ENCODE results near the gene RNF144A. TPM values are rescaled to one million over a fixed set of nuclear protein-coding genes. Genes with fewer than 3 reads are reported as not detected.

RNF144A gene
- total RNA-seq, 1 experiment from 2014 or later, result 3.0 TPM

- POLR2A ChIA-PET, result no interaction called here
- Mint-ChIP-seq H3K4me1 (ENCODE audit: low read depth, unreplicated experiment) (no peaks in the 10 kb centered on the region), H3K27ac (ENCODE audit: unreplicated experiment) (no peak overlapping the region), H3K4me3 (ENCODE audit: unreplicated experiment) (no peak overlapping the region), H3K9me3 (ENCODE audit: unreplicated experiment) (peaks cover 20% of the 10 kb centered on the region), H3K36me3 (ENCODE audit: insufficient read depth, unreplicated experiment) (no peaks in the 10 kb centered on the region), H3K27me3 (ENCODE audit: insufficient read depth, unreplicated experiment) (peaks cover 15% of the 10 kb centered on the region)
- no peak overlapping the region for H3K4me3 ChIP-seq (ENCODE audit: low read depth, low read length)
- DNase-seq, result no peak
- H3K9me3 ChIP-seq, result no peaks in the 10 kb centered on the region
- BruUV-seq (replicated peaks), result no TSS peak
- TF ChIP-seq CTCF (IDR thresholded peaks at IDR 0.05; ENCODE audit: insufficient read depth in 1 of 2, low read depth in 1 of 2, low read length in 1 of 2, severe bottlenecking in 1 of 2, unreplicated experiment in 1 of 2), result no peak
- CTCF ChIA-PET, result no interaction called here
- H3K27me3 ChIP-seq (replicated peaks; ENCODE audit: control insufficient read depth, insufficient read depth, low read length), result no peaks in the 10 kb centered on the region; the same call in 1 of the 2 replicates
- intact Hi-C loops (cut with micrococcal nuclease; ENCODE audit: unreplicated experiment), result no loop called here
- no peaks in the 10 kb centered on the region for H3K36me3 ChIP-seq (ENCODE audit: control insufficient read depth, insufficient read depth, low read length)
- no peaks in the 10 kb centered on the region for H3K4me1 ChIP-seq
Measured at GRCh38 chr2:7060631-7061449, 143.6 kb downstream of the RNF144A start.

- Mint-ChIP-seq H3K27me3 (ENCODE audit: insufficient read depth, unreplicated experiment) (peaks cover 15% of the 10 kb centered on the region), H3K36me3 (ENCODE audit: insufficient read depth, unreplicated experiment) (no peaks in the 10 kb centered on the region), H3K4me1 (ENCODE audit: low read depth, unreplicated experiment) (no peaks in the 10 kb centered on the region), H3K9me3 (ENCODE audit: unreplicated experiment) (peaks cover 20% of the 10 kb centered on the region), H3K27ac (ENCODE audit: unreplicated experiment) (no peak overlapping the region), H3K4me3 (ENCODE audit: unreplicated experiment) (no peak overlapping the region)
- BruUV-seq (replicated peaks), result no TSS peak
- no peaks in the 10 kb centered on the region for H3K9me3 ChIP-seq
- no peaks in the 10 kb centered on the region for H3K36me3 ChIP-seq (ENCODE audit: control insufficient read depth, insufficient read depth, low read length)
- no peaks in the 10 kb centered on the region for H3K4me1 ChIP-seq
- DNase-seq, result no peak
- no peaks in the 10 kb centered on the region; the same call in 1 of the 2 replicates for H3K27me3 ChIP-seq (replicated peaks; ENCODE audit: control insufficient read depth, insufficient read depth, low read length)
- TF ChIP-seq CTCF (IDR thresholded peaks at IDR 0.05; ENCODE audit: insufficient read depth in 1 of 2, low read depth in 1 of 2, low read length in 1 of 2, severe bottlenecking in 1 of 2, unreplicated experiment in 1 of 2), result no peak
- intact Hi-C loops (cut with micrococcal nuclease; ENCODE audit: unreplicated experiment), result no loop called here
- H3K4me3 ChIP-seq (ENCODE audit: low read depth, low read length), result no peak overlapping the region
- CTCF ChIA-PET, result no interaction called here
- POLR2A ChIA-PET, result no interaction called here
Measured at GRCh38 chr2:7061450-7061789, 144.2 kb downstream of the RNF144A start.

GRCh38 chr2:7061921-7062320 lies 144.7 kb downstream of the RNF144A start:
- no TSS peak for BruUV-seq (replicated peaks)
- peaks cover 15% of the 10 kb centered on the region for H3K27me3 Mint-ChIP-seq (ENCODE audit: insufficient read depth, unreplicated experiment)
- H3K9me3 Mint-ChIP-seq (ENCODE audit: unreplicated experiment), result peaks cover 20% of the 10 kb centered on the region
- Histone ChIP-seq H3K36me3 (ENCODE audit: control insufficient read depth, insufficient read depth, low read length) (no peaks in the 10 kb centered on the region), H3K27me3 (replicated peaks; ENCODE audit: control insufficient read depth, insufficient read depth, low read length) (no peaks in the 10 kb centered on the region; the same call in 1 of the 2 replicates), H3K9me3 (no peaks in the 10 kb centered on the region), H3K4me1 (no peaks in the 10 kb centered on the region), H3K4me3 (ENCODE audit: low read depth, low read length) (no peak overlapping the region)
- ChIA-PET CTCF (no interaction called here), POLR2A (no interaction called here)
- TF ChIP-seq CTCF (IDR thresholded peaks at IDR 0.05; ENCODE audit: insufficient read depth in 1 of 2, low read depth in 1 of 2, low read length in 1 of 2, severe bottlenecking in 1 of 2, unreplicated experiment in 1 of 2), result no peak
- no peak for DNase-seq
- H3K4me1 Mint-ChIP-seq (ENCODE audit: low read depth, unreplicated experiment), result no peaks in the 10 kb centered on the region
- intact Hi-C loops (cut with micrococcal nuclease; ENCODE audit: unreplicated experiment), result no loop called here
- H3K4me3 Mint-ChIP-seq (ENCODE audit: unreplicated experiment), result no peak overlapping the region
- H3K36me3 Mint-ChIP-seq (ENCODE audit: insufficient read depth, unreplicated experiment), result no peaks in the 10 kb centered on the region
- no peak overlapping the region for H3K27ac Mint-ChIP-seq (ENCODE audit: unreplicated experiment)
